22Rv1 (cell line): Measurements from ENCODE around the gene NOA1.

Experiments
- ZFX ChIP-seq: fragments of 450-650 bp; IDR thresholded peaks from 2 replicates; pipeline ENCODE4 v1.6.1; 2017; ENCODE audit warnings: antibody characterized with exemption, borderline replicate concordance
- TF ChIP-seq, protein P1 (sequence below): fragments of 450-650 bp; IDR thresholded peaks from 2 replicates; pipeline ENCODE4 v1.5.1; 2017; ENCODE audit warnings: mild to moderate bottlenecking

DNA sequence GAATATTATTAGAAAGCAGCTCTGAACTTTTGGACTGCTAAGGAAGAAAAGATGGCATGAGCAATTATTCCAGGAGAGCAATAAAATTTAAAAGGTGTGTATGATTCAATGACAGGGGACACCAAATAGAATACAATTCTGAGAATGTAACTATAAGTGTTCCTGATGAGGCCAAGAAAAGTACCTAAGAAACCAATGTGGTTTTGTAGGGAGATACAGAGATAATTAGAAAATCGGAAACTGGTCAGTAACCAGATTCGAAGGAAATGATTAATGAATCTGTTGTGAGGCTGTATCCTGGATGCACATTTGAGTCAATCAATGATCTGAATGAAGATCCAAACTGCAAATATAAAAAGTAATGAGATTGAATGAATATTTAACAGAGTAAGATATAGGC, 6.0 kb downstream of the NOA1 start:
- TF ChIP-seq, protein P1, sequence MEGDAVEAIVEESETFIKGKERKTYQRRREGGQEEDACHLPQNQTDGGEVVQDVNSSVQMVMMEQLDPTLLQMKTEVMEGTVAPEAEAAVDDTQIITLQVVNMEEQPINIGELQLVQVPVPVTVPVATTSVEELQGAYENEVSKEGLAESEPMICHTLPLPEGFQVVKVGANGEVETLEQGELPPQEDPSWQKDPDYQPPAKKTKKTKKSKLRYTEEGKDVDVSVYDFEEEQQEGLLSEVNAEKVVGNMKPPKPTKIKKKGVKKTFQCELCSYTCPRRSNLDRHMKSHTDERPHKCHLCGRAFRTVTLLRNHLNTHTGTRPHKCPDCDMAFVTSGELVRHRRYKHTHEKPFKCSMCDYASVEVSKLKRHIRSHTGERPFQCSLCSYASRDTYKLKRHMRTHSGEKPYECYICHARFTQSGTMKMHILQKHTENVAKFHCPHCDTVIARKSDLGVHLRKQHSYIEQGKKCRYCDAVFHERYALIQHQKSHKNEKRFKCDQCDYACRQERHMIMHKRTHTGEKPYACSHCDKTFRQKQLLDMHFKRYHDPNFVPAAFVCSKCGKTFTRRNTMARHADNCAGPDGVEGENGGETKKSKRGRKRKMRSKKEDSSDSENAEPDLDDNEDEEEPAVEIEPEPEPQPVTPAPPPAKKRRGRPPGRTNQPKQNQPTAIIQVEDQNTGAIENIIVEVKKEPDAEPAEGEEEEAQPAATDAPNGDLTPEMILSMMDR, result no peak
- TF ChIP-seq ZFX, result no peak
